Heart right ventricle (tissue), 16 donors: ENCODE data around the gene PEA15. TPM values are rescaled to one million over a fixed set of nuclear protein-coding genes. Genes with fewer than 3 reads are reported as not detected.

ENCODE experiments used
- ATAC-seq, 8 donors: fragments of 200-7000 bp; cut with Tn5 transposase; one replicate each; pipeline ENCODE4 v1.9.1; 2020; ENCODE audit warnings: mild to moderate bottlenecking in 8 of 8, moderate library complexity in 8 of 8, moderate number of reproducible peaks in 1 of 8
- DNase-seq, 2 donors: peaks; one replicate each; pipeline ENCODE4 v3.0.0-alpha.2; 2020
- H3K27ac ChIP-seq, 10 donors: fragments of 200-600 bp; sonication (generic) in 2 of 10; one replicate each; pipeline versions ENCODE4 v1.5.0 to v1.8.0; 2020 to 2022; ENCODE audit warnings: mild to moderate bottlenecking in 3 of 10
- H3K27me3 ChIP-seq, 7 donors: fragments of 200-600 bp; one replicate each; pipeline ENCODE4 v1.8.0; 2021 to 2022; ENCODE audit warnings: mild to moderate bottlenecking in 2 of 7
- H3K36me3 ChIP-seq, 9 donors: fragments of 200-600 bp; sonication (generic) in 1 of 9; one replicate each; pipeline versions ENCODE4 v1.5.0 to v1.8.0; 2020 to 2022; ENCODE audit warnings: mild to moderate bottlenecking in 2 of 9
- H3K4me1 ChIP-seq, 9 donors: fragments of 200-600 bp; sonication (generic) in 1 of 9; one replicate each; pipeline versions ENCODE4 v1.5.0 to v1.8.0; 2020 to 2022; ENCODE audit warnings: mild to moderate bottlenecking in 4 of 9
- H3K4me3 ChIP-seq, 10 donors: fragments of 200-600 bp; sonication (generic) in 2 of 10; one replicate each; pipeline versions ENCODE4 v1.5.0 to v1.8.0; 2020 to 2022; ENCODE audit warnings: mild to moderate bottlenecking in 7 of 10, moderate library complexity in 2 of 10
- H3K9me3 ChIP-seq, 11 donors: fragments of 200-600 bp in 10 of 11; sonication (generic) in 2 of 11; one replicate each; pipeline versions ENCODE4 v1.5.0 to v1.8.0; 2013 to 2022; ENCODE audit warnings: mild to moderate bottlenecking in 2 of 11, control low read depth in 1 of 11, moderate library complexity in 1 of 11
- CTCF ChIP-seq, 9 donors: fragments of 200-600 bp; sonication (generic) in 2 of 9; IDR thresholded peaks; one replicate each; pipeline versions ENCODE4 v1.5.0 to v1.8.0; 2021 to 2022; ENCODE audit warnings: antibody characterized with exemption in 9 of 9, mild to moderate bottlenecking in 5 of 9, moderate library complexity in 1 of 9
- WGBS, 2 donors: extraction: QIAGEN DNeasy Blood & Tissue Kit; methylation state at CpG; one replicate each; pipeline ENCODE4 v1.1.7; 2013; ENCODE audit warnings: inconsistent platforms in 1 of 2; 5-methylcytosine and 5-hydroxymethylcytosine counted together
- intact Hi-C, 10 donors: fragments of 100-400 bp; cut with DNase I; formaldehyde crosslinking; loops; one replicate each; pipeline versions ENCODE4 v1.11.1 to v1.14.2; 2022
- polyA plus RNA-seq, 2 donors: library from polyadenylated mRNA; stranded (reverse); fragments of 200-250 nt; gene quantifications; one replicate each; pipeline ENCODE4 v1.2.3, GENCODE V29; 2013
- total RNA-seq, 10 donors: library from RNA; stranded (reverse); fragmentation: NEBNext Ultra II Directional in 3 of 10; extraction: Animal tissue kit (Norgen Biotek cat#: 25700) in 3 of 10; gene quantifications; one replicate each; pipeline versions ENCODE4 v1.2.1 to v1.2.4, GENCODE V29; 2021 to 2023
- donor health status: Arrhythmogenic right ventricular cardiomyopathy.
- donor health status: ischemic (EF 13 %, LVEDD 7.1; RV severe dilation, severe dysfunction).
- donor health status: healthy with polysubstance abuse.
- donor health status: DM: no; HTN: yes; CAD: no.
- donor health status: DM: no; HTN: no; CAD: no.
- donor health status: ischemic (EF 25% LVEDD 6.9; RV normal size, moderate dysfunction).
- donor health status: ischemic (EF 25% LVEDD 5.7; RV mildly dilated, moderate dysfunction).
- donor health status: healthy.
- donor health status: DM: yes; HTN: yes; CAD: no.
- donor health status: Ischemic cardiomyopathy.
- donor health status: ischemic (EF 35%, LVEDD 5.7; RV mildly dilated, moderate dysfunction).
- donor health status: nonischemic (EF 11% LVEDD 7.7; RV severe dilation, severe dysfunction).
- donor health status: DM: yes; HTN: yes; CAD: no.
- donor health status: PGD.
- donor health status: ischemic (EF 29% LVEDD 5.4; RV normal size, mild dysfunction).
- donor health status: nonischemic (EF 23%, LVEDD 6.1; RV moderate dilation, normal function).

Gene PEA15
- total and polyA plus RNA-seq, 12 donors = 213 to 536 (median 271) TPM

DNA sequence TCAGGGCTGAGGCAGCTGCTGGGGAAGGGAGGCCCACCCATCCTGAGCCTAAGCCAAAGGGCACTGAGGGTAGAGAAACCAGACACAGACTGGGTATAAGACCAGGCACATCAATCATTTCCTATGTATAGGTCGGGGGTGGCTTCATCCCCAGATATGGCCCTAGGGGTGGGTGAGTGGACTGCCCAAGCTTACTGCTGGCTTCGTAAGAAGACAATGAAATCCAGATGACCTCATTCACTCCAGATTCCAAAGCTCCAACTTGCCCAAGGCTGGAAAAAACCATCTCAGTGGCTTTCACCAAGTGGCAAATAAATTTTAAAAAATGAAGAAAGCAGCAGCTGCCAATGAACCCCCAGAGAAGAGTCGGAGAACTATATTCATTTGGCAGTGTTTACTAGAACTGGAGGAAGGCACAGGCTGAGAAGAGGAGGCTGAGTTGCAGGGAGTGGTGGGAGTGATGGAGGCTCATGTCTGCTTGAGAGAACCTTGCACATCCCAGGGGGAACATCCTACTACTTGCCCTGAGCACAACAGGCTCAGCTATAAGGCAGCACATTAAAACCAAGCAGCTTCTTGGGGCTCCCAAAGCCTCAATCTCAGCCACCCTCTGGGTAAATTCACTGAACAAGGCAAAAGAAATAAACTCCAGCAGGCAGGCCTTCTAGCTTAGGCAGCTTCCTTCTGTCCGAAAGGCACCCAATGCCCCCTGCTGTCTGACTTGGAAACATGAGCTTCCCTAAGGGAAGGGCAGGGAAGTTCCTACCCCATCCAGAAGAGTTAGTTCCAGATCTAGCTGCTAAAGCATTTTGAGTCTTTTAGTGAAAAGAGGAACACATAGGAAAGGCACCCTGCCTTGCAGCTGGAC is 14.1 kb downstream of the PEA15 start:
- 37 to 42% methylated on average over 4 of the region's 4 CpGs for WGBS, 2 donors
- peak; percentile 71 to 90 (median 87) for ATAC-seq
- peaks cover 3 to 100% (median 73%) of the 10 kb centered on the region in 9 donors for H3K36me3 ChIP-seq
- peaks cover 4 to 54% (median 47%) of the 10 kb centered on the region in 9 donors for H3K4me1 ChIP-seq
- no peaks in the 10 kb centered on the region for H3K27me3 ChIP-seq
- intact Hi-C loops = loop anchor here in 6 of 10 donors (1.0 to 10.0 kb wide), 6 partner anchors 24 to 119 kb away; no protein-coding TSS in a partner anchor
- peak overlapping the region in 9 of 10 donors; percentile 40 to 80 (median 66) for H3K27ac ChIP-seq
- TF ChIP-seq CTCF (IDR thresholded peaks at IDR 0.05) = peak; percentile 31 to 82 (median 73)
- H3K4me3 ChIP-seq = no peak overlapping the region
- peak in 1 of 2 donors; percentile 69 for DNase-seq
- no peaks in the 10 kb centered on the region for H3K9me3 ChIP-seq

DNA sequence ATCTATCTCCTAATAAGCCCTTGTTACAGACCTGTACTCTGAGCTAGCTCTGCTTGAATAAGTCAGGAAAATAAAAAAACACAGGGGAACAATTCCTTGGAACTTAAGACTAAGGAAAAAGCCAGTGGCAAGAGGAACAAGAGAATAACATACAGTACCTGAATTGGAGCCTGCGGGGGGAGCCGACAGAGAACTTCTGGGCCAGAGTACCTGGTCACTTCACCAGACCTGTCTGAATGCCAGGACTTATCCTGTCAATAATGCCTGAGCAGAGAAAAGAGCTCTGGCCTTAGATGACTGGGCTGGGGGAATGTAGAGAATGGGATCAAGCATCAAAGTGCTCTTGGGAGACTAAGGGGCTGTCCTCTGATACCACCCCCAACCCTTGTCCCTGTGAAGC is 15.1 kb downstream of the PEA15 start:
- Histone ChIP-seq H3K27ac (peak overlapping the region in 6 of 10 donors; percentile 40 to 80 (median 68)), H3K4me3 (no peak overlapping the region), H3K9me3 (no peaks in the 10 kb centered on the region), H3K36me3 (peaks cover 6 to 100% (median 77%) of the 10 kb centered on the region in 9 donors), H3K27me3 (no peaks in the 10 kb centered on the region), H3K4me1 (peaks cover 4 to 52% (median 47%) of the 10 kb centered on the region in 9 donors)
- WGBS, 2 donors = 55 to 78% methylated on average over 2 of the region's 2 CpGs
- intact Hi-C loops = no loop called here
- TF ChIP-seq CTCF (IDR thresholded peaks at IDR 0.05) = no peak
- no peak for DNase-seq
- ATAC-seq = no peak

DNA sequence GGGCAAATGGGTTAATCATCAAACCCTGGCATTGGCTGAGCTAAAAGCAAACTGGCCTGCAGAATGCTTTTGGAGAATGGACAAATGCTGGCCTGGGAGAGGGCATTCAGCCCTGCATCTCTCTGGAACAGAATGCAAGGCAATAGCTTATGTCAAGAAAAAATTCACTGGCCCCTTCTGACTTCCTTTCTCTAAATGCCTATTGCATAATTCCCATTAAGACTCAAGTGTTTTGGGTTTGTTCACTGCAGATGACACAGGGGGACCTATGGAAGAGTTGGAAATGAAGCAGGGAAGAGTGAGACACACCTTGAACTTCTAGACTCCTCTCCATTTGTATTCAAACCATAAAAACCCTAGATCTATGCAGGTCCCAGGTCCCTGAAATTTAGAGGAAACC is 15.9 kb downstream of the PEA15 start:
- intact Hi-C loops = no loop called here
- ATAC-seq (no peak), DNase-seq (no peak)
- no peaks in the 10 kb centered on the region for H3K9me3 ChIP-seq
- H3K4me3 ChIP-seq = no peak overlapping the region
- no peak for TF ChIP-seq CTCF (IDR thresholded peaks at IDR 0.05)
- peak overlapping the region in 1 of 10 donors; percentile 80 for H3K27ac ChIP-seq
- peaks cover 6 to 100% (median 80%) of the 10 kb centered on the region in 9 donors for H3K36me3 ChIP-seq
- H3K27me3 ChIP-seq = no peaks in the 10 kb centered on the region
- H3K4me1 ChIP-seq = peaks cover 4 to 51% (median 42%) of the 10 kb centered on the region in 9 donors

DNA sequence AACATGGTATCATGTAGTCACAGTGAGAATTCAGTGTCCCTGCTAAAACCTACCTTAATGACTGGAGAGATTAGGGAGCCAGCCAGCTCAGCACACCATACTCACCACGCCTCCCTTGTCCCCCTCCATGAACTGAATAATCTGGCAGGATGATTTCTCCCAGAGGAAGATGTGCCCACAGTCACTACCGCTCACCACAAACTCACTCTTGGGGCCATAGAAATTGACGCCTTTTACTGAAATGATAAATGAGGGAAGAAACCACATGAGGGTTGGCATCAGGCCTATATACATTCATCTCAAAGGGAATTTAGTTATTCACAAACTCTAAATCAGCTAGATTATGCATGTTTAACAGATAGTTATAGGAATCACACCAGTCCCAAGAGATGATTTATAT is 17.4 kb downstream of the PEA15 start:
- Histone ChIP-seq H3K4me1 (peaks cover 4 to 46% (median 29%) of the 10 kb centered on the region in 9 donors), H3K4me3 (no peak overlapping the region), H3K27me3 (no peaks in the 10 kb centered on the region), H3K27ac (no peak overlapping the region), H3K9me3 (no peaks in the 10 kb centered on the region), H3K36me3 (peaks cover 6 to 100% (median 79%) of the 10 kb centered on the region in 9 donors)
- DNase-seq (no peak), ATAC-seq (no peak)
- intact Hi-C loops = no loop called here
- WGBS, 2 donors = 83 to 92% methylated on average over 3 of the region's 3 CpGs
- TF ChIP-seq CTCF (IDR thresholded peaks at IDR 0.05) = no peak
